T1000 (cell line): ENCODE data around the gene NISCH.

Experiments
- DNase-seq: peaks from one replicate; lab custom pipeline; 2025; ENCODE audit warnings: mixed read lengths; lab: John Stamatoyannopoulos, UW

The NISCH gene

GRCh38 chr3:52541050-52541449, 85.6 kb downstream of the NISCH start:
- no peak for DNase-seq
